ENCODE results near the gene PRICKLE3. TPM values are rescaled to one million over a fixed set of nuclear protein-coding genes. Genes with fewer than 3 reads are reported as not detected.

PRICKLE3 gene
- 0.31 TPM for total RNA-seq

GRCh38 chrX:49186125-49187027, at the start of gene PRICKLE3:
Gene PRICKLE3, minus strand, starts transcription at chrX:49186373. Its CDS starts 76 bp downstream, at chrX:49186297.

GRCh38 chrX:49233176-49233575, 47.0 kb upstream of the PRICKLE3 start, which contains the start of gene CACNA1F:
Gene CACNA1F, minus strand, starts transcription at chrX:49233340. Its CDS starts 31 bp downstream, at chrX:49233309.

GRCh38 chrX:49199906-49200771, 14.0 kb upstream of the PRICKLE3 start, which contains the start of gene SYP:
Gene SYP, minus strand, starts transcription at chrX:49200193. Its CDS starts 7 bp downstream, at chrX:49200186.

GRCh38 chrX:49171752-49172279, 14.4 kb downstream of the PRICKLE3 start, which contains the start of gene PLP2:
Gene PLP2, plus strand, starts transcription at chrX:49171898. Its CDS starts 103 bp downstream, at chrX:49172001.

GRCh38 chrX:49162620-49163019, 23.6 kb downstream of the PRICKLE3 start, which contains the start of gene MAGIX:
Gene MAGIX, plus strand, starts transcription at chrX:49162758. Its CDS starts 132 bp downstream, at chrX:49162890.

Small RNA genes within 50 kb of the gene (small RNA-seq; reads per million reads assigned to genes)
- not detected for gene RN7SL262P (ENCODE audit: low replicate concordance)

Other genes with a start within 250 kb of the PRICKLE3 start
- gene OTUD5, start 228.8 kb downstream of the PRICKLE3 start, total RNA-seq = 30.4 TPM
- 0.63 TPM for gene KCND1, start 214.5 kb downstream of the PRICKLE3 start, total RNA-seq
- gene GRIPAP1, start 184.1 kb downstream of the PRICKLE3 start, total RNA-seq = 49.8 TPM
- gene TFE3, start 143.0 kb downstream of the PRICKLE3 start, total RNA-seq = 12.2 TPM
- 5.3 TPM for gene CCDC120, start 127.4 kb downstream of the PRICKLE3 start, total RNA-seq
- 7.8 TPM for gene PRAF2, start 112.4 kb downstream of the PRICKLE3 start, total RNA-seq
- 37.6 TPM for gene WDR45, start 106.5 kb downstream of the PRICKLE3 start, total RNA-seq
- gene GPKOW, start 62.6 kb downstream of the PRICKLE3 start, total RNA-seq = 20.3 TPM
- gene MAGIX, start 23.6 kb downstream of the PRICKLE3 start, total RNA-seq = 2.8 TPM
- 1.6 TPM for gene PLP2, start 14.5 kb downstream of the PRICKLE3 start, total RNA-seq
- gene SYP, start 13.8 kb upstream of the PRICKLE3 start, total RNA-seq = 121 TPM
- gene CACNA1F, start 47.0 kb upstream of the PRICKLE3 start, total RNA-seq = not detected
- 5.3 TPM for gene CCDC22, start 49.1 kb upstream of the PRICKLE3 start, total RNA-seq
- not detected for gene FOXP3, start 78.3 kb upstream of the PRICKLE3 start, total RNA-seq
- gene PPP1R3F, start 83.4 kb upstream of the PRICKLE3 start, total RNA-seq = 19.1 TPM
- gene GAGE10, start 117.3 kb upstream of the PRICKLE3 start, total RNA-seq = not detected
- gene GAGE12J, start 135.7 kb upstream of the PRICKLE3 start, total RNA-seq = not detected
- gene GAGE13, start 145.2 kb upstream of the PRICKLE3 start, total RNA-seq = not detected